HG03460 (cell line): ENCODE results near the gene CASTOR1.
A peak's percentile ranks its signal among the peaks of the same experiment; 100 is the strongest.

Source experiments
- ATAC-seq: cut with Tn5 transposase; IDR thresholded peaks from one replicate; pipeline ENCODE4 v1.9.1; 2021; ENCODE audit not compliant: unreplicated experiment

CASTOR1 gene

GRCh38 chr22:30266445-30267381 lies 22.6 kb downstream of the CASTOR1 start, which contains the start of gene OSM:
TSS of gene OSM (minus strand) at chr22:30266851. CDS start at chr22:30266799, 52 bp downstream.
- ATAC-seq: no peak

GRCh38 chr22:30265823-30266444 lies 23.4 kb downstream of the CASTOR1 start:
- peak; percentile 61 for ATAC-seq

GRCh38 chr22:30265131-30265720 lies 24.1 kb downstream of the CASTOR1 start:
- ATAC-seq: no peak

GRCh38 chr22:30263883-30264282 lies 25.4 kb downstream of the CASTOR1 start:
- no peak for ATAC-seq

GRCh38 chr22:30262917-30263741 lies 26.2 kb downstream of the CASTOR1 start:
- no peak for ATAC-seq

GRCh38 chr22:30262112-30262511 lies 27.2 kb downstream of the CASTOR1 start:
- ATAC-seq: no peak

- no peak for ATAC-seq
Measured at GRCh38 chr22:30261134-30261533, 28.2 kb downstream of the CASTOR1 start.

GRCh38 chr22:30260682-30261081 lies 28.6 kb downstream of the CASTOR1 start:
- no peak for ATAC-seq

GRCh38 chr22:30260276-30260675 lies 29.0 kb downstream of the CASTOR1 start:
- no peak for ATAC-seq

GRCh38 chr22:30254314-30254713 lies 35.0 kb downstream of the CASTOR1 start:
- ATAC-seq: no peak

- ATAC-seq: no peak
Measured at GRCh38 chr22:30253205-30253852, 36.0 kb downstream of the CASTOR1 start.

GRCh38 chr22:30252411-30253204 lies 36.7 kb downstream of the CASTOR1 start:
- no peak for ATAC-seq

GRCh38 chr22:30251711-30252110 lies 37.6 kb downstream of the CASTOR1 start:
- no peak for ATAC-seq

GRCh38 chr22:30250661-30251267 lies 38.5 kb downstream of the CASTOR1 start:
- no peak for ATAC-seq

- no peak for ATAC-seq
Measured at GRCh38 chr22:30250039-30250565, 39.2 kb downstream of the CASTOR1 start.

- no peak for ATAC-seq
Measured at GRCh38 chr22:30249049-30250038, 40.0 kb downstream of the CASTOR1 start.

- no peak for ATAC-seq
Measured at GRCh38 chr22:30248484-30248883, 40.8 kb downstream of the CASTOR1 start.

GRCh38 chr22:30247974-30248373 lies 41.3 kb downstream of the CASTOR1 start:
- ATAC-seq: no peak
